Ovary (tissue), 9 donors: ENCODE results near the gene PLA1A. TPM values are rescaled to one million over a fixed set of nuclear protein-coding genes. Genes with fewer than 3 reads are reported as not detected.

ENCODE experiments used
- DNase-seq, 5 donors: peaks; one replicate each; pipeline ENCODE4 v3.0.0-alpha.2; 2019 to 2020
- H3K27ac ChIP-seq, 2 donors: fragments of 200-600 bp; one replicate each; pipeline versions ENCODE4 v1.5.1 to v1.8.0; 2019 to 2022
- H3K27me3 ChIP-seq: fragments of 200-600 bp; one replicate; pipeline ENCODE4 v1.8.0; 2022
- H3K36me3 ChIP-seq: fragments of 200-600 bp; sonication (generic); one replicate; pipeline ENCODE4 v1.5.1; 2019
- H3K4me1 ChIP-seq: one replicate; pipeline ENCODE4 v1.8.1; 2013; ENCODE audit warnings: mild to moderate bottlenecking, moderate library complexity; ENCODE audit not compliant: insufficient read depth
- H3K4me3 ChIP-seq: fragments of 200-600 bp; sonication (generic); one replicate; pipeline ENCODE4 v1.5.1; 2017
- H3K9me3 ChIP-seq, 2 donors: fragments of 200-600 bp in 1 of 2; sonication (generic) in 1 of 2; one replicate each; pipeline versions ENCODE4 v1.5.1 to v1.8.1; 2013 to 2019; ENCODE audit warnings: mild to moderate bottlenecking in 1 of 2, moderate library complexity in 1 of 2
- CTCF ChIP-seq, 3 donors: fragments of 450-650 bp in 2 of 3; fragments of 200-600 bp in 1 of 3; IDR thresholded peaks; one replicate each; pipeline versions ENCODE4 v1.5.1 to v1.8.0; 2016 to 2022; ENCODE audit warnings: antibody characterized with exemption in 3 of 3, mild to moderate bottlenecking in 1 of 3
- EP300 ChIP-seq: sonication (generic); formaldehyde crosslinking; IDR thresholded peaks from one replicate; pipeline ENCODE4 v1.6.1; 2017; ENCODE audit warnings: antibody characterized with exemption
- POLR2A ChIP-seq: fragments of 450-650 bp; IDR thresholded peaks from one replicate; pipeline ENCODE4 v1.6.1; 2017; ENCODE audit warnings: antibody characterized with exemption, mild to moderate bottlenecking, moderate library complexity
- WGBS, 3 donors: extraction: QIAGEN DNeasy Blood & Tissue Kit in 1 of 3; methylation state at CpG; one replicate each; pipeline versions ENCODE4 v1.1.5 to v1.1.7; 2013 to 2017; 5-methylcytosine and 5-hydroxymethylcytosine counted together
- intact Hi-C, 4 donors: fragments of 100-400 bp; cut with DNase I; formaldehyde crosslinking; loops; one replicate each; pipeline versions ENCODE4 v1.11.0 to v1.15.1; 2022 to 2023
- polyA plus RNA-seq, 2 donors: library from polyadenylated mRNA; stranded (reverse); fragments of 200-250 nt in 1 of 2; fragments of 350-450 nt in 1 of 2; fragmentation: Illumina TruSeq in 1 of 2; extraction: RNeasy Lipid Tissue Mini Kit (QIAGEN cat#74804) in 1 of 2; gene quantifications; one replicate each; pipeline ENCODE4 v1.2.3, GENCODE V29; 2013 to 2014
- total RNA-seq, 7 donors: library from RNA; depleted of rRNA in 2 of 7; stranded (reverse); fragments of >200 nt in 2 of 7; fragmentation: NEBNext Ultra II Directional in 3 of 7; extraction: Animal tissue kit (Norgen Biotek cat#: 25700) in 3 of 7; gene quantifications; one replicate each; pipeline versions ENCODE4 v1.1.0 to v1.2.4, GENCODE V29; 2016 to 2023
- donor health status: DM: no; HTN: no; CAD: no; lungs with moderate emphysema.
- donor health status: DM: no; HTN: no; CAD: no.
- donor health status: Bipolar disorder and iron deficiency.
- donor health status: DM: yes; HTN: yes; CAD: no.
- donor health status: DM: no; HTN: no; CAD: no.
- donor health status: DM: yes; HTN: yes; CAD: no.

Gene PLA1A
- total and polyA plus RNA-seq, 9 donors = 0.53 to 9.9 (median 1.5) TPM

DNA sequence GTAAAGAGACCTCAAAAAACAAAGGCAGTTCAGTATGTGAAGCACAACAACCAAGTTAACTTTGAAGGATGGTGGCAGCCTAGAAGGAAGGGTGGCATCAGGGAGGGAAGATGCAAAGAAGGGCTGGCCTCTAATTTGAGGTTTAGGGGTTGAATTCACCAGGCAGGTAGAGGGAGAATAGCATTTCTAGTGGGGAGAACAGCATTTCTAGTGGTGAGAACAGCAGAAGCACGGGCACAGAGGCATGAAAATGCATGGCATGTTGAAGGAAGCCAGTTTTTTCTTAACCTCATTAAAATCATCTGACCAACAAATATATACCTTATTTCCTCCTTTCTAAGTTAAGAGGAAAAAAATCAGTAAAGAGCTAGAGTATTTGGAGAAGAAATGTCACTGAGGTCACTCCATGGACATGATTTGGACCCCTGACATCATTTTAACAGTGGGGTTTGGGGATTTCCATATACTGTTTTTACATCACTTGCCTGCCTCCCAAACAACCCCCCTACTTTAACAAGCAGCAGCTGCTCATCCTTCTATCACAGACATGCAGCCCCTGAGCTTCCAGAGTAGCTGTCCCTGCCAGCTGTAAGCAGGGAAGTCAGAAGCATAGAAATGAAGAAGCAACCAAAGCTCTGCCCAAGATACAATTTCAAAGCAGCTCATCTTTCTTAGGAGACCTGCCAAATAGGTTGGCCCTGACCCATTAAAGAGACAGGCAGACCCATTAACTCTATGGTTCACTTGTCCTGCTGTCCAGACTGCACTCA lies 65.1 kb downstream of the PLA1A start:
- Histone ChIP-seq H3K27ac (no peak overlapping the region), H3K4me3 (no peak overlapping the region), H3K4me1 (peaks cover 6% of the 10 kb centered on the region), H3K36me3 (no peaks in the 10 kb centered on the region), H3K9me3 (no peaks in the 10 kb centered on the region), H3K27me3 (no peaks in the 10 kb centered on the region)
- WGBS, 3 donors = 17 to 29% (median 28%) methylated on average over 1 of the region's 1 CpG
- DNase-seq = no peak
- TF ChIP-seq POLR2A (no peak), CTCF (IDR thresholded peaks at IDR 0.05) (no peak), EP300 (no peak)
- intact Hi-C loops = no loop called here

GRCh38 chr3:119663885-119664284 lies 66.2 kb downstream of the PLA1A start:
- Histone ChIP-seq H3K9me3 (no peaks in the 10 kb centered on the region), H3K36me3 (no peaks in the 10 kb centered on the region), H3K4me3 (no peak overlapping the region), H3K27ac (no peak overlapping the region), H3K27me3 (no peaks in the 10 kb centered on the region), H3K4me1 (peaks cover 6% of the 10 kb centered on the region)
- intact Hi-C loops = no loop called here
- no peak for TF ChIP-seq POLR2A
- no peak for TF ChIP-seq EP300
- no peak for TF ChIP-seq CTCF (IDR thresholded peaks at IDR 0.05)
- WGBS, 3 donors = 55 to 76% (median 61%) methylated on average over 2 of the region's 2 CpGs
- no peak for DNase-seq

DNA sequence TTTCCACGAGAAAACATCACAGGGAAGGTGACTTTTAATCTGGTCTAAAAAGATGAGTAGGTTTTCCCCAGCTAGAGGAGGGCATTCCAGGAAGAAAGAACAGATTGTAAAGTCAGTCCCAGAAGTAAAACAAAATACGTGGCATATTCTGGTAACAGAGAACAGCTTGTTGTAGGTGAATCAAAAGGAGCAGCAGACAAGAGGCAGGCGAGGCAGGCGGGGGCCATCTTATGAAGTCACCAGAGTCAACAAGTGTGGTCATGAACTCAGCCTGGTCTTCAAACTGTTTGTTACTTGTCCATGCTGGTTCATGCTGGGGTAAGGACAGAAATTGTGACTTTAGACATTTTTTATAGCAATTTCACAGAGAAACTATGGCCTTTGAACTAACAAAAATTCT lies 66.7 kb downstream of the PLA1A start:
- no peaks in the 10 kb centered on the region for H3K36me3 ChIP-seq
- DNase-seq = no peak
- TF ChIP-seq POLR2A (no peak), CTCF (IDR thresholded peaks at IDR 0.05) (no peak), EP300 (no peak)
- H3K4me1 ChIP-seq = peaks cover 6% of the 10 kb centered on the region
- 38 to 55% (median 48%) methylated on average over 4 of the region's 4 CpGs for WGBS, 3 donors
- H3K27me3 ChIP-seq = no peaks in the 10 kb centered on the region
- intact Hi-C loops = no loop called here
- H3K9me3 ChIP-seq = no peaks in the 10 kb centered on the region
- H3K4me3 ChIP-seq = no peak overlapping the region
- no peak overlapping the region for H3K27ac ChIP-seq

- no peak for TF ChIP-seq CTCF (IDR thresholded peaks at IDR 0.05)
- TF ChIP-seq POLR2A = no peak
- TF ChIP-seq EP300 = no peak
- H3K36me3 ChIP-seq = no peaks in the 10 kb centered on the region
- no peak overlapping the region for H3K4me3 ChIP-seq
- H3K27me3 ChIP-seq = no peaks in the 10 kb centered on the region
- intact Hi-C loops = no loop called here
- WGBS, 3 donors = 41 to 51% (median 43%) methylated on average over 4 of the region's 4 CpGs
- peaks cover 3% of the 10 kb centered on the region for H3K4me1 ChIP-seq
- no peak overlapping the region for H3K27ac ChIP-seq
- no peak for DNase-seq
- no peaks in the 10 kb centered on the region for H3K9me3 ChIP-seq
These were observed 67.2 kb downstream of the PLA1A start for GRCh38 chr3:119664850-119665379.
